22Rv1 (cell line): ENCODE measurements around the gene NAA10.

ENCODE experiments used
- CTCF ChIP-seq: fragments of 450-650 bp; IDR thresholded peaks from 2 replicates; pipeline ENCODE4 v1.5.1; 2017; ENCODE audit warnings: mild to moderate bottlenecking
- ZFX ChIP-seq: fragments of 450-650 bp; IDR thresholded peaks from 2 replicates; pipeline ENCODE4 v1.6.1; 2017; ENCODE audit warnings: antibody characterized with exemption, borderline replicate concordance

GRCh38 chrX:153889123-153889522 lies 45.7 kb downstream of the NAA10 start:
- TF ChIP-seq CTCF = no peak
- no peak for TF ChIP-seq ZFX
